Prostate gland (tissue), 2 donors: ENCODE results near the gene NEMP1. TPM values are rescaled to one million over a fixed set of nuclear protein-coding genes. Genes with fewer than 3 reads are reported as not detected.

ENCODE experiments used
- DNase-seq: peaks from one replicate; pipeline ENCODE4 v3.0.0-alpha.2; 2019; ENCODE audit warnings: low spot score
- H3K27ac ChIP-seq, 2 donors: fragments of 200-600 bp; sonication (generic); 2 replicates each; pipeline ENCODE4 v1.5.1; 2017 to 2019
- H3K27me3 ChIP-seq: fragments of 200-600 bp; sonication (generic); replicated peaks from 2 replicates; pipeline ENCODE4 v1.5.1; 2019; ENCODE audit not compliant: insufficient read depth
- H3K36me3 ChIP-seq, 2 donors: fragments of 200-600 bp; sonication (generic); 1 replicate in 1 of 2; 2 replicates in 1 of 2; pipeline versions ENCODE4 v1.5.1 to v1.8.1; 2017 to 2019
- H3K4me1 ChIP-seq: fragments of 200-600 bp; sonication (generic); replicated peaks from 2 replicates; pipeline ENCODE4 v1.5.1; 2019
- H3K4me3 ChIP-seq, 2 donors: fragments of 200-600 bp; sonication (generic); 2 replicates each; pipeline ENCODE4 v1.5.1; 2017 to 2019
- H3K9me3 ChIP-seq: fragments of 200-600 bp; sonication (generic); 2 replicates; pipeline ENCODE4 v1.5.1; 2017
- POLR2A ChIP-seq: fragments of 450-650 bp; IDR thresholded peaks from one replicate; pipeline ENCODE4 v1.6.1; 2016; ENCODE audit warnings: antibody characterized with exemption, mild to moderate bottlenecking
- POLR2AphosphoS5 ChIP-seq: sonication (generic); formaldehyde crosslinking; IDR thresholded peaks from one replicate; pipeline ENCODE4 v1.6.1; 2017; ENCODE audit warnings: antibody characterized with exemption
- WGBS: methylation state at CpG from one replicate; pipeline ENCODE4 v1.1.5; 2018; 5-methylcytosine and 5-hydroxymethylcytosine counted together
- intact Hi-C: fragments of 100-400 bp; cut with DNase I; formaldehyde crosslinking; loops from one replicate; pipeline ENCODE4 v1.14.2; 2022
- total RNA-seq, 2 donors: library from RNA; depleted of rRNA; stranded (reverse); fragments of >200 nt; gene quantifications; one replicate each; pipeline ENCODE4 v1.1.0, GENCODE V29; 2016
- TF ChIP-seq, protein P1 (sequence below), 4 experiments: fragments of 200-600 bp in 2 of 4; fragments of 450-650 bp in 2 of 4; sonication (generic) in 2 of 4; IDR thresholded peaks; 1 replicate in 3 of 4; 2 replicates in 1 of 4; pipeline ENCODE4 v1.5.1; 2016 to 2019; ENCODE audit warnings: antibody characterized with exemption in 4 of 4, mild to moderate bottlenecking in 2 of 4, moderate library complexity in 2 of 4

The NEMP1 gene
- total RNA-seq, 2 donors from 2014 or later: 10.8 to 13.0 TPM

GRCh38 chr12:57099766-57100165 is 21.2 kb upstream of the NEMP1 start:
- Histone ChIP-seq H3K36me3 (peaks cover 15 to 23% of the 10 kb centered on the region in 2 donors), H3K27me3 (no peaks in the 10 kb centered on the region), H3K4me3 (no peak overlapping the region), H3K4me1 (peaks cover under 1% of the 10 kb centered on the region), H3K27ac (no peak overlapping the region), H3K9me3 (no peaks in the 10 kb centered on the region)
- TF ChIP-seq, protein P1, sequence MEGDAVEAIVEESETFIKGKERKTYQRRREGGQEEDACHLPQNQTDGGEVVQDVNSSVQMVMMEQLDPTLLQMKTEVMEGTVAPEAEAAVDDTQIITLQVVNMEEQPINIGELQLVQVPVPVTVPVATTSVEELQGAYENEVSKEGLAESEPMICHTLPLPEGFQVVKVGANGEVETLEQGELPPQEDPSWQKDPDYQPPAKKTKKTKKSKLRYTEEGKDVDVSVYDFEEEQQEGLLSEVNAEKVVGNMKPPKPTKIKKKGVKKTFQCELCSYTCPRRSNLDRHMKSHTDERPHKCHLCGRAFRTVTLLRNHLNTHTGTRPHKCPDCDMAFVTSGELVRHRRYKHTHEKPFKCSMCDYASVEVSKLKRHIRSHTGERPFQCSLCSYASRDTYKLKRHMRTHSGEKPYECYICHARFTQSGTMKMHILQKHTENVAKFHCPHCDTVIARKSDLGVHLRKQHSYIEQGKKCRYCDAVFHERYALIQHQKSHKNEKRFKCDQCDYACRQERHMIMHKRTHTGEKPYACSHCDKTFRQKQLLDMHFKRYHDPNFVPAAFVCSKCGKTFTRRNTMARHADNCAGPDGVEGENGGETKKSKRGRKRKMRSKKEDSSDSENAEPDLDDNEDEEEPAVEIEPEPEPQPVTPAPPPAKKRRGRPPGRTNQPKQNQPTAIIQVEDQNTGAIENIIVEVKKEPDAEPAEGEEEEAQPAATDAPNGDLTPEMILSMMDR (IDR thresholded peaks at IDR 0.05): no peak
- no peak for TF ChIP-seq POLR2AphosphoS5
- intact Hi-C loops: no loop called here
- DNase-seq: no peak
- WGBS: 84% methylated on average over 12 of the region's 12 CpGs

GRCh38 chr12:57099047-57099714 is 20.6 kb upstream of the NEMP1 start:
- no peak overlapping the region for H3K27ac ChIP-seq
- no peak for DNase-seq

GRCh38 chr12:57098546-57098945 is 20.0 kb upstream of the NEMP1 start:
- Histone ChIP-seq H3K27ac (no peak overlapping the region), H3K4me3 (no peak overlapping the region), H3K36me3 (peaks cover 14 to 15% of the 10 kb centered on the region in 2 donors), H3K9me3 (no peaks in the 10 kb centered on the region), H3K4me1 (peaks cover 9% of the 10 kb centered on the region), H3K27me3 (no peaks in the 10 kb centered on the region)
- TF ChIP-seq POLR2A (no peak), POLR2AphosphoS5 (no peak)
- TF ChIP-seq, protein P1 (IDR thresholded peaks at IDR 0.05): no peak
- 87% methylated on average over 1 of the region's 1 CpG for WGBS
- DNase-seq: no peak
- intact Hi-C loops: no loop called here

More at GRCh38 chr12:57099047-57099714, 20.6 kb upstream of the NEMP1 start:
- Histone ChIP-seq H3K27me3 (no peaks in the 10 kb centered on the region), H3K4me1 (peaks cover 6% of the 10 kb centered on the region), H3K36me3 (peaks cover 15 to 18% of the 10 kb centered on the region in 2 donors), H3K4me3 (no peak overlapping the region), H3K9me3 (no peaks in the 10 kb centered on the region)
- intact Hi-C loops: no loop called here
- WGBS: 74% methylated on average over 11 of the region's 11 CpGs
- TF ChIP-seq, protein P1 (IDR thresholded peaks at IDR 0.05): no peak
- TF ChIP-seq POLR2A (no peak), POLR2AphosphoS5 (no peak)

- no peak for DNase-seq
- no peak overlapping the region for H3K4me3 ChIP-seq
- no peaks in the 10 kb centered on the region for H3K27me3 ChIP-seq
- H3K9me3 ChIP-seq: no peaks in the 10 kb centered on the region
- no peak for TF ChIP-seq POLR2A
- TF ChIP-seq, protein P1 (IDR thresholded peaks at IDR 0.05): no peak
- no peak for TF ChIP-seq POLR2AphosphoS5
- 90% methylated on average over 8 of the region's 8 CpGs for WGBS
- H3K36me3 ChIP-seq: peaks cover 14 to 15% of the 10 kb centered on the region in 2 donors
- peak overlapping the region in 1 of 2 donors; percentile 99 for H3K27ac ChIP-seq
- intact Hi-C loops: no loop called here
- peaks cover 19% of the 10 kb centered on the region for H3K4me1 ChIP-seq
Measured at GRCh38 chr12:57097554-57097835, 18.9 kb upstream of the NEMP1 start.
